Natural killer cell treated with Interleukin-12 subunit alpha and Interleukin-12 subunit beta and Interleukin-15 and Interleukin-18, amount 100 ng/mL, for 72 hours (primary cell): ENCODE data around the gene PBX2. TPM values are rescaled to one million over a fixed set of nuclear protein-coding genes. Genes with fewer than 3 reads are reported as not detected.

Source experiments
- ATAC-seq, 2 donors: fragments of 150-1000 bp; cut with Tn5 transposase in 1 of 2; sonication (Bioruptor Pico), chemical (Tn5 transposase) in 1 of 2; 2 replicates each; pipeline ENCODE4 v1.10.0; 2021
- DNase-seq: peaks from one replicate; pipeline ENCODE4 v3.0.0; 2022; ENCODE audit warnings: low spot score
- H3K27ac Mint-ChIP-seq, 2 donors: 1 replicate in 1 of 2; 2 replicates in 1 of 2; pipeline ENCODE4 v1.8.0; 2022; ENCODE audit warnings: mixed read lengths in 2 of 2, mild to moderate bottlenecking in 1 of 2, moderate library complexity in 1 of 2
- H3K27me3 Mint-ChIP-seq, 2 donors: 1 replicate in 1 of 2; 2 replicates in 1 of 2; pipeline ENCODE4 v1.8.0; 2022; ENCODE audit warnings: mixed read lengths in 2 of 2
- H3K36me3 Mint-ChIP-seq: one replicate; pipeline ENCODE4 v1.8.0; 2022; ENCODE audit warnings: mixed read lengths
- H3K4me1 Mint-ChIP-seq, 2 donors: 1 replicate in 1 of 2; 2 replicates in 1 of 2; pipeline ENCODE4 v1.8.0; 2022; ENCODE audit warnings: low read depth in 2 of 2, mixed read lengths in 2 of 2, mild to moderate bottlenecking in 1 of 2
- H3K4me3 Mint-ChIP-seq: one replicate; pipeline ENCODE4 v1.8.0; 2022; ENCODE audit warnings: mixed read lengths
- H3K9me3 Mint-ChIP-seq: 2 replicates; pipeline ENCODE4 v1.8.0; 2022; ENCODE audit warnings: mixed read lengths
- total RNA-seq, 2 donors: library from RNA; stranded (reverse); gene quantifications; one replicate each; pipeline ENCODE4 v1.2.3, GENCODE V29; 2022

The PBX2 gene
- total RNA-seq, 2 donors from 2014 or later: 64.1 to 89.4 TPM

DNA sequence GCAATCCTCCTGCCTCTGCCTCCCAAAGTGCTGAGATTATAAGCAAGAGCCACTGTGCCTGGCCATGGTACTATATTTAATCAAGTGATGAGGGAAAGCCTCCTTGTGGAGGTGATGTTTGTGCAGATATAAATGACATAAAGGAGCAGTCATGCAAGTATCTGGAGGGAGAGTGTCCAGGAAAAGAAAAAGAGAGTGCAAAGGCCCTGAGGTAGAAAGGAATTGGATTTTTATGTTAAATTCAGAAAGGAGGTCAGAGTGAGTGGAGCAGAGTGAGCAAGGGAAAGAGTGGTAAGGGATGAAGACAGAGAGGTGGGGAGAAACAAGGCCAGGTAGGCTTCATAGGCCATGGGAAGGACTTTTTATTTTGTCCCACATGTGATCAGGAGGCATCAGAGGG, 52.5 kb downstream of the PBX2 start:
- peaks cover 9 to 18% of the 10 kb centered on the region in 2 donors for H3K27me3 Mint-ChIP-seq

More for the DNA sequence above, 52.5 kb downstream of the PBX2 start:
- ATAC-seq (no peak), DNase-seq (no peak)
- Mint-ChIP-seq H3K36me3 (no peaks in the 10 kb centered on the region), H3K4me3 (no peak overlapping the region), H3K9me3 (no peaks in the 10 kb centered on the region), H3K4me1 (no peaks in the 10 kb centered on the region), H3K27ac (no peak overlapping the region)

Other genes starting within 250 kb of the PBX2 start
- gene CFB, start 244.1 kb downstream of the PBX2 start, total RNA-seq: under 1 TPM; 0.33 to 0.40 TPM
- 10 to 100 TPM; 61.5 to 78.0 TPM for gene NELFE, start 231.2 kb downstream of the PBX2 start, total RNA-seq
- 100 to 1,000 TPM; 103 to 164 TPM for gene SKIC2, start 231.0 kb downstream of the PBX2 start, total RNA-seq
- gene DXO, start 218.1 kb downstream of the PBX2 start, total RNA-seq: 10 to 100 TPM; 11.4 to 27.5 TPM
- gene C4A, start 208.1 kb downstream of the PBX2 start, total RNA-seq: 10 to 100 TPM in 1 of 2 donors, 1 to 10 TPM in 1; 4.4 to 13.3 TPM
- gene C4B, start 175.4 kb downstream of the PBX2 start, total RNA-seq: 1 to 10 TPM; 3.4 to 5.0 TPM
- 1 to 10 TPM in 1 of 2 donors, not detected in 1; 1.3 TPM for gene CYP21A2, start 151.8 kb downstream of the PBX2 start, total RNA-seq
- 1 to 10 TPM; 3.8 to 6.7 TPM for gene TNXB, start 80.9 kb downstream of the PBX2 start, total RNA-seq
- gene ATF6B, start 62.0 kb downstream of the PBX2 start, total RNA-seq: 100 to 1,000 TPM; 125 to 132 TPM
- 1 to 10 TPM; 5.5 to 6.0 TPM for gene FKBPL, start 59.9 kb downstream of the PBX2 start, total RNA-seq
- gene PRRT1, start 38.3 kb downstream of the PBX2 start, total RNA-seq: under 1 TPM; 0.17 to 0.33 TPM
- 10 to 100 TPM; 10.8 to 32.3 TPM for gene PPT2, start 36.1 kb downstream of the PBX2 start, total RNA-seq
- gene EGFL8, start 25.6 kb downstream of the PBX2 start, total RNA-seq: 10 to 100 TPM in 1 of 2 donors, 1 to 10 TPM in 1; 8.3 to 15.0 TPM
- gene AGPAT1, start 14.1 kb downstream of the PBX2 start, total RNA-seq: 10 to 100 TPM; 39.2 to 43.0 TPM
- 10 to 100 TPM; 41.0 to 53.3 TPM for gene RNF5, start 11.8 kb downstream of the PBX2 start, total RNA-seq
- gene AGER, start 5.9 kb downstream of the PBX2 start, total RNA-seq: 10 to 100 TPM; 15.0 to 29.7 TPM
- gene GPSM3, start 2.4 kb upstream of the PBX2 start, total RNA-seq: 100 to 1,000 TPM; 131 to 143 TPM
- gene NOTCH4, start 33.9 kb upstream of the PBX2 start, total RNA-seq: 1 to 10 TPM; 1.4 TPM
- gene TSBP1, start 181.7 kb upstream of the PBX2 start, total RNA-seq: not detected
- not detected for gene BTNL2, start 217.0 kb upstream of the PBX2 start, total RNA-seq
- gene HLA-DRA, start 249.7 kb upstream of the PBX2 start, total RNA-seq: 100 to 1,000 TPM in 1 of 2 donors, 10 to 100 TPM in 1; 28.4 to 184 TPM